ENCODE data around the gene THBS4.

THBS4 gene

GRCh38 chr5:80064124-80064523 lies 29.0 kb downstream of the THBS4 start:
- Histone ChIP-seq H3K27me3 (ENCODE audit: control insufficient read depth, insufficient read depth, low read length, poor library complexity, severe bottlenecking) (no peaks in the 10 kb centered on the region), H3K27ac (ENCODE audit: insufficient read depth, low read depth, low read length, poor library complexity, severe bottlenecking) (no peak overlapping the region), H3K4me3 (ENCODE audit: insufficient read depth, low read depth, low read length) (no peak overlapping the region), H3K4me1 (ENCODE audit: control insufficient read depth, insufficient read depth, low read length) (no peaks in the 10 kb centered on the region), H3K9me3 (ENCODE audit: control insufficient read depth, low read length) (no peaks in the 10 kb centered on the region), H3K36me3 (ENCODE audit: control insufficient read depth, insufficient read depth, low read length) (no peaks in the 10 kb centered on the region)

DNA sequence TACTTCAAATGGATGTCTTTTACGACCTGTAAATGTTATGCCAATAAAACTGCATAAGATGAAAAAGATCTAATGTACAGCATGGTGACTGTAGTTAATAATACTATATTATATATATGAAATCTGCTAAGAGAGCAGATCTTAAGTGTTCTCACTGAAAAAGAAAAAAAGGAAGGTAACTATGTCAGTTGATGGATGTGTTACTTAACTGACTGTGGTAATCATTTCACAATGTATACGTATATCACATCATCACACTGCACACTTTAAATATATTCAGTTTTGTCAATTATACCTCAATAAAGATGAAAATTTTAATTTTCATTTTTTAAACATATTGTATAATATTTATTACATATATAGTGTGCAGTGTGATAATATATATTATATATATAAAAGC lies 31.9 kb downstream of the THBS4 start:
- no peaks in the 10 kb centered on the region for H3K9me3 ChIP-seq (ENCODE audit: control insufficient read depth, low read length)
- no peaks in the 10 kb centered on the region for H3K27me3 ChIP-seq (ENCODE audit: control insufficient read depth, insufficient read depth, low read length, poor library complexity, severe bottlenecking)
- no peak overlapping the region for H3K27ac ChIP-seq (ENCODE audit: insufficient read depth, low read depth, low read length, poor library complexity, severe bottlenecking)
- peaks cover 9% of the 10 kb centered on the region for H3K4me1 ChIP-seq (ENCODE audit: control insufficient read depth, insufficient read depth, low read length)
- WGBS, 2 experiments = no CpG with 5 or more reads among the region's 2 CpGs
- no peaks in the 10 kb centered on the region for H3K36me3 ChIP-seq (ENCODE audit: control insufficient read depth, insufficient read depth, low read length)
- no peak overlapping the region for H3K4me3 ChIP-seq (ENCODE audit: insufficient read depth, low read depth, low read length)

DNA sequence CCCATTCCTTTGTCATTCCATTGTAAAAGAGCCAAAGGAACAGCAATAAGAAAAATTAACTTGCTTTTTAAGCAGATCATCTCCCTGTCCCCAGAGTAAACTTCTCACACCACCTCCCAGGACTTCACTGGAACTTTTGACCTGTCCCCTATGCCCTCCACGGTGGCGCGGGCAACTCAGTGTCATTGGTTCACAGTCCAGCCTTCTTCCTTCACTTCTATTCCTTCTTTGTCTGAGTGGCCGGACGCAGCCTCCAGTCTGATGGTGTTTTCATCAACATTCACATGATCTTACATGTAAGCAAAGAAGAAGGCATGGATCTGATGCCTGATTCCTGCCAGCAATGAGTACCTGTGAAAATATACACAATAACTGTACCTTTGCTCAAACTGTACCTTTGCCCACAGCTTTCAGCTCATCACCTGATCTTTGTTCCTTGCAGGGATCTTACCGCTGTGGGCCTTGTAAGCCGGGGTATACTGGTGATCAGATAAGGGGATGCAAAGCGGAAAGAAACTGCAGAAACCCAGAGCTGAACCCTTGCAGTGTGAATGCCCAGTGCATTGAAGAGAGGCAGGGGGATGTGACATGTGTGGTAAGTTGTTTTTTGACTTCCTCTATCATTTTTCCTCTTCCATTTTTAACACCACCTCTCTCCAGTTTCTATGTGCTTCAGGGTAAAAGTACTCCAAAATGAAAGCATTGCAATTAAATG lies 32.5 kb downstream of the THBS4 start:
- WGBS, 2 experiments = 96 to 98% methylated on average over 8 of the region's 8 CpGs

GRCh38 chr5:80068246-80068636 lies 33.1 kb downstream of the THBS4 start:
- H3K4me1 ChIP-seq (ENCODE audit: control insufficient read depth, insufficient read depth, low read length) = peaks cover 9% of the 10 kb centered on the region
- WGBS, 2 experiments = 94 to 95% methylated on average over 5 of the region's 5 CpGs
- H3K27me3 ChIP-seq (ENCODE audit: control insufficient read depth, insufficient read depth, low read length, poor library complexity, severe bottlenecking) = no peaks in the 10 kb centered on the region
- no peaks in the 10 kb centered on the region for H3K36me3 ChIP-seq (ENCODE audit: control insufficient read depth, insufficient read depth, low read length)
- H3K9me3 ChIP-seq (ENCODE audit: control insufficient read depth, low read length) = no peaks in the 10 kb centered on the region
- H3K27ac ChIP-seq (ENCODE audit: insufficient read depth, low read depth, low read length, poor library complexity, severe bottlenecking) = no peak overlapping the region
- no peak overlapping the region for H3K4me3 ChIP-seq (ENCODE audit: insufficient read depth, low read depth, low read length)

More for the DNA sequence above, 32.5 kb downstream of the THBS4 start:
- Histone ChIP-seq H3K27ac (ENCODE audit: insufficient read depth, low read depth, low read length, poor library complexity, severe bottlenecking) (no peak overlapping the region), H3K4me1 (ENCODE audit: control insufficient read depth, insufficient read depth, low read length) (peaks cover 9% of the 10 kb centered on the region), H3K36me3 (ENCODE audit: control insufficient read depth, insufficient read depth, low read length) (no peaks in the 10 kb centered on the region), H3K27me3 (ENCODE audit: control insufficient read depth, insufficient read depth, low read length, poor library complexity, severe bottlenecking) (no peaks in the 10 kb centered on the region), H3K4me3 (ENCODE audit: insufficient read depth, low read depth, low read length) (no peak overlapping the region), H3K9me3 (ENCODE audit: control insufficient read depth, low read length) (no peaks in the 10 kb centered on the region)

DNA sequence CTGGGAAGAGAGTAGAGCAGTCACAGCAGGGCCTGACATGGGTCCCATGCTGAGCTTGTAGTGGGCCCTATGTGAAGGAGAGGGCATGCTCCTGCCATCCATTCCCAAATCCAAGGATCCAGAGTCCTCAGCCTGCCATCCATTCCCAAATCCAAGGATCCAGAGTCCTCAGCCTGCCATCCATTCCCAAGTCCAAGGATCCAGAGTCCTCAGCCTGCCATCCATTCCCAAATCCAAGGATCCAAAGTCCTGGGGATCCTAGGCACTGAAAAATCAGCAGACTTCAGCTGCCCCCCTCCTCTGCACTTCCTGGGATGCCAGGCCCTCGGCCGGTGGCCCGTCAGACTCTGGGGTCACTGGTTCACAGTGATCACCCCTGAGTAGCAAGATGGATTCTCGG lies 33.6 kb downstream of the THBS4 start:
- H3K27ac ChIP-seq (ENCODE audit: insufficient read depth, low read depth, low read length, poor library complexity, severe bottlenecking) = no peak overlapping the region
- H3K36me3 ChIP-seq (ENCODE audit: control insufficient read depth, insufficient read depth, low read length) = no peaks in the 10 kb centered on the region
- 94 to 96% methylated on average over 4 of the region's 4 CpGs for WGBS, 2 experiments
- H3K4me3 ChIP-seq (ENCODE audit: insufficient read depth, low read depth, low read length) = no peak overlapping the region
- no peaks in the 10 kb centered on the region for H3K9me3 ChIP-seq (ENCODE audit: control insufficient read depth, low read length)
- no peaks in the 10 kb centered on the region for H3K27me3 ChIP-seq (ENCODE audit: control insufficient read depth, insufficient read depth, low read length, poor library complexity, severe bottlenecking)
- H3K4me1 ChIP-seq (ENCODE audit: control insufficient read depth, insufficient read depth, low read length) = peaks cover 9% of the 10 kb centered on the region

GRCh38 chr5:80069251-80069800 lies 34.2 kb downstream of the THBS4 start:
- Histone ChIP-seq H3K36me3 (ENCODE audit: control insufficient read depth, insufficient read depth, low read length) (no peaks in the 10 kb centered on the region), H3K9me3 (ENCODE audit: control insufficient read depth, low read length) (no peaks in the 10 kb centered on the region), H3K27me3 (ENCODE audit: control insufficient read depth, insufficient read depth, low read length, poor library complexity, severe bottlenecking) (no peaks in the 10 kb centered on the region), H3K4me3 (ENCODE audit: insufficient read depth, low read depth, low read length) (no peak overlapping the region), H3K27ac (ENCODE audit: insufficient read depth, low read depth, low read length, poor library complexity, severe bottlenecking) (no peak overlapping the region), H3K4me1 (ENCODE audit: control insufficient read depth, insufficient read depth, low read length) (peaks cover 9% of the 10 kb centered on the region)
- WGBS, 2 experiments = 91 to 93% methylated on average over 4 of the region's 4 CpGs

DNA sequence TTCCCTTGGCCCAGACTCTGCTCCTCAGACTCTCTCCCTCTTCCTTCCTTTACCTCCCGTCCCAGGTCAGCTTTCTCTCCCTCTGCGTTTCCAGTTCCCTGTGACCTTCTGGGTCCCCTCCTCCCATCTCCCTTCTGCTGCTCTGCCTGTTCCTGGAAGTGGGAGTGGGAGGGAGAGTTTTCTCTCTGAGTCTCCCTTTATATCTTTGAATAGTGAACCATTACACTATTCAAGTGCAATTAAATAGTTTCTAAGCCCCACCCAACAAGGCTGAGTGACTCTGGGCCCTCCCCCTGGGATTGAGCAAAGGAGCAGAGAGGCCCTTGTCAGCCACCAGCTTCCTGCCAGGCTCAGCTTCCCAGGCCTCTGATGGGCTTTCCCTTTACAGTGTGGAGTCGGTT lies 34.8 kb downstream of the THBS4 start:
- no peak overlapping the region for H3K4me3 ChIP-seq (ENCODE audit: insufficient read depth, low read depth, low read length)
- H3K27ac ChIP-seq (ENCODE audit: insufficient read depth, low read depth, low read length, poor library complexity, severe bottlenecking) = no peak overlapping the region
- no peaks in the 10 kb centered on the region for H3K36me3 ChIP-seq (ENCODE audit: control insufficient read depth, insufficient read depth, low read length)
- peaks cover 9% of the 10 kb centered on the region for H3K4me1 ChIP-seq (ENCODE audit: control insufficient read depth, insufficient read depth, low read length)
- no peaks in the 10 kb centered on the region for H3K27me3 ChIP-seq (ENCODE audit: control insufficient read depth, insufficient read depth, low read length, poor library complexity, severe bottlenecking)
- H3K9me3 ChIP-seq (ENCODE audit: control insufficient read depth, low read length) = no peaks in the 10 kb centered on the region
- 71 to 76% methylated on average over 3 of the region's 3 CpGs for WGBS, 2 experiments

DNA sequence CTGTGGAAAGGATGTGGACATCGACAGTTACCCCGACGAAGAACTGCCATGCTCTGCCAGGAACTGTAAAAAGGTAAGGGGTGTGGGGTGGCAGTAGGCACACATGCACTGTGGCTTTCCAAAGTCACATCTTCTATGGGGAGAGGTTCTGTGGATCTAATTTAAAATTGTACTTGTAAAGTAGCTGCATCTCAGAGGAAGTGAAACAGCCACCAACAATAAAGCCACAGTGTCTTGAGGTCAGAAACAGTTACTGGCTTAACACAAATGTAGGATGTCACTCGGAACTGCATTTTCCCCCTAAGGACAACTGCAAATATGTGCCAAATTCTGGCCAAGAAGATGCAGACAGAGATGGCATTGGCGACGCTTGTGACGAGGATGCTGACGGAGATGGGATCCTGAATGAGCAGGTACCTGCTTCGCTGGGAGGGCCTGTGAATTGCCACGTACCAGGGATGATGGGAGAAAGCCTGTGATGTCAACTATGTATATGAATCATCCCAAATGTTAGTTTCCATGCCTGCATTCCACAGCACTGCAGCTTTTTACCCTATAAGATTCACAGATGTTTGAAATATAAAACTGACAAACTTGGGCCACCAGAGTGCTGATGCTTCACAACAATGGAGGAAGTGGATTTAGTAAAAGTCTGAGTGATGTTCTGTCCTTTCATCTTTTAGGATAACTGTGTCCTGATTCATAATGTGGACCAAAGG lies 35.3 kb downstream of the THBS4 start:
- Histone ChIP-seq H3K27ac (ENCODE audit: insufficient read depth, low read depth, low read length, poor library complexity, severe bottlenecking) (no peak overlapping the region), H3K27me3 (ENCODE audit: control insufficient read depth, insufficient read depth, low read length, poor library complexity, severe bottlenecking) (no peaks in the 10 kb centered on the region)
- 95 to 97% methylated on average over 10 of the region's 10 CpGs for WGBS, 2 experiments

DNA sequence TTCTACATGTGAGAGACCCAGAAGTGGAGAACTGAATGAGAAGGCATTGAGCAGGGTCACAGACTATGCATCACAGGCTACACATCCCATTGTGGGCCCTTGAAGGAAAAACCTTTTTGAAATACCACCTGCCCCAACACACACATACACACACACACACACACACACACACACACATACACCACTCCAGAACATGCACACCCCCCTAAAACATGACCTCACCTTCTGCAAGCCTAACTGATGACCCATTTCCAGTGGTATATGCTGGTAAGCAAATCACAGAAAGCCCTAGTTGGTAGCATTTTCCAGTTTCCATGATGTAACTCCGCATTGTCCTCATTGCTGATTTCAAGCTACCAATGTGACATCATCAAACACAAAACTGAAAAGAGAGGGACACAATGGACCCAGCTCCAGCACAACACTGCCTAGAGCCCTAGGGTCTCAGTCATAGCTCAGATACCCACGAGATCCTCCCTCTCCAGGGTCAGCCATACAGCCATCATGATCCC lies 36.4 kb downstream of the THBS4 start:
- Histone ChIP-seq H3K27me3 (ENCODE audit: control insufficient read depth, insufficient read depth, low read length, poor library complexity, severe bottlenecking) (no peaks in the 10 kb centered on the region), H3K4me3 (ENCODE audit: insufficient read depth, low read depth, low read length) (no peak overlapping the region), H3K36me3 (ENCODE audit: control insufficient read depth, insufficient read depth, low read length) (no peaks in the 10 kb centered on the region), H3K27ac (ENCODE audit: insufficient read depth, low read depth, low read length, poor library complexity, severe bottlenecking) (no peak overlapping the region), H3K9me3 (ENCODE audit: control insufficient read depth, low read length) (no peaks in the 10 kb centered on the region), H3K4me1 (ENCODE audit: control insufficient read depth, insufficient read depth, low read length) (peaks cover 9% of the 10 kb centered on the region)
- WGBS, 2 experiments = 85 to 95% methylated on average over 2 of the region's 2 CpGs

More for the DNA sequence above, 35.3 kb downstream of the THBS4 start:
- no peaks in the 10 kb centered on the region for H3K9me3 ChIP-seq (ENCODE audit: control insufficient read depth, low read length)
- no peak overlapping the region for H3K4me3 ChIP-seq (ENCODE audit: insufficient read depth, low read depth, low read length)
- H3K4me1 ChIP-seq (ENCODE audit: control insufficient read depth, insufficient read depth, low read length) = peaks cover 9% of the 10 kb centered on the region
- no peaks in the 10 kb centered on the region for H3K36me3 ChIP-seq (ENCODE audit: control insufficient read depth, insufficient read depth, low read length)
